HCT116 (cell line): ENCODE data around the gene CAPN15. TPM values are rescaled to one million over a fixed set of nuclear protein-coding genes. Genes with fewer than 3 reads are reported as not detected.

Source experiments
- ATAC-seq: fragments of 200-7000 bp; cut with Tn5 transposase; 2 replicates; pipeline ENCODE4 v1.9.1; 2020; ENCODE audit warnings: mild to moderate bottlenecking, moderate library complexity
- BruUV-seq: library from RNA; stranded (reverse); fragments of 400-500 nt; replicated peaks from 2 replicates; lab custom pipeline; 2021; lab: Mats Ljungman, UMichigan
- CTCF ChIA-PET: fragments of 300-600 bp; sonication (Branson Sonifier 250); formaldehyde crosslinking; loops from one replicate; lab custom pipeline; 2021; ENCODE audit warnings: antibody characterized with exemption; lab: Charles Lee
- POLR2A ChIA-PET: fragments of 300-600, 350-600 bp; sonication (Branson Sonifier 250); formaldehyde crosslinking; loops from one replicate; lab custom pipeline; 2021; ENCODE audit warnings: antibody characterized with exemption; lab: Charles Lee
- RAD21 ChIA-PET, 2 experiments: fragments of 300-600 bp; sonication (Branson Sonifier 250); formaldehyde crosslinking; loops; one replicate each; lab custom pipeline; 2023; ENCODE audit warnings: low total read pairs in 2 of 2; ENCODE audit not compliant: uncharacterized antibody in 2 of 2, unreplicated experiment in 2 of 2, low non-redundant PET in 1 of 2; lab: Charles Lee
- DNase-seq: peaks from one replicate; pipeline ENCODE4 v3.0.0-alpha.2; 2010; ENCODE audit warnings: low read depth, low spot score
- H2AFZ ChIP-seq: fragments of 200-600 bp; shearing (Covaris generic), sonication (generic); 2 replicates; pipeline ENCODE4 v1.6.1; 2017; ENCODE audit warnings: low read depth, mixed run types, mixed read lengths, antibody characterized with exemption, low read length; ENCODE audit not compliant: poor library complexity, severe bottlenecking
- H3K27ac ChIP-seq: 2 replicates; pipeline ENCODE4 v1.5.1; 2012; ENCODE audit warnings: low read depth, low read length
- H3K27me3 ChIP-seq: fragments of 200-600 bp; sonication (generic); 2 replicates; pipeline ENCODE4 v1.6.1; 2016; ENCODE audit warnings: mixed run types, low read length, mixed read lengths; ENCODE audit not compliant: insufficient read depth
- H3K36me3 ChIP-seq, 2 experiments: fragments of 200-500 bp in 1 of 2; fragments of 200-600 bp in 1 of 2; sonication (Bioruptor generic) in 1 of 2; sonication (generic) in 1 of 2; 2 replicates each; pipeline versions ENCODE4 v1.5.1 to v1.6.1; 2014 to 2016; ENCODE audit warnings: low read length in 2 of 2, inconsistent platforms in 1 of 2, mixed read lengths in 1 of 2, mixed run types in 1 of 2; ENCODE audit not compliant: insufficient read depth in 2 of 2, control insufficient read depth in 1 of 2
- H3K4me1 ChIP-seq, 2 experiments: fragments of 200-600 bp in 1 of 2; sonication (generic) in 1 of 2; 2 replicates each; pipeline versions ENCODE4 v1.5.1 to v1.6.1; 2012 to 2017; ENCODE audit warnings: low read length in 2 of 2, inconsistent platforms in 1 of 2, mild to moderate bottlenecking in 1 of 2, mixed read lengths in 1 of 2, mixed run types in 1 of 2, moderate library complexity in 1 of 2; ENCODE audit not compliant: insufficient read depth in 2 of 2, control insufficient read depth in 1 of 2
- H3K4me2 ChIP-seq: fragments of 200-600 bp; sonication (generic); 2 replicates; pipeline ENCODE4 v1.6.1; 2017; ENCODE audit warnings: mixed run types, low read length, mixed read lengths
- H3K4me3 ChIP-seq, 2 experiments: fragments of 200-600 bp in 1 of 2; sonication (generic) in 1 of 2; replicated peaks in 1 of 2; 2 replicates each; pipeline ENCODE4 v1.5.1; 2011 to 2016; ENCODE audit warnings: low read length in 2 of 2, control low read depth in 1 of 2, low read depth in 1 of 2, mild to moderate bottlenecking in 1 of 2, mixed read lengths in 1 of 2, mixed run types in 1 of 2
- H3K79me2 ChIP-seq: fragments of 200-600 bp; sonication (generic); 2 replicates; pipeline ENCODE4 v1.6.1; 2017; ENCODE audit warnings: mild to moderate bottlenecking, mixed run types, low read length, moderate library complexity, mixed read lengths; ENCODE audit not compliant: insufficient read depth
- H3K9ac ChIP-seq: fragments of 200-600 bp; sonication (generic); 2 replicates; pipeline ENCODE4 v1.6.1; 2016; ENCODE audit warnings: low read length, mixed read lengths
- H3K9me2 ChIP-seq: fragments of 200-600 bp; sonication (generic), shearing (Covaris generic); 2 replicates; pipeline ENCODE4 v1.6.1; 2017; ENCODE audit warnings: mixed run types, mild to moderate bottlenecking, moderate library complexity; ENCODE audit not compliant: insufficient read depth
- H3K9me3 ChIP-seq, 2 experiments: fragments of 200-500 bp in 1 of 2; fragments of 200-600 bp in 1 of 2; sonication (Bioruptor generic) in 1 of 2; sonication (generic) in 1 of 2; 2 replicates each; pipeline ENCODE4 v1.6.1; 2014 to 2017; ENCODE audit warnings: low read length in 2 of 2, mixed read lengths in 2 of 2, inconsistent platforms in 1 of 2, low read depth in 1 of 2, mild to moderate bottlenecking in 1 of 2, mixed run types in 1 of 2, moderate library complexity in 1 of 2; ENCODE audit not compliant: control insufficient read depth in 1 of 2, insufficient read depth in 1 of 2
- H4K20me1 ChIP-seq: fragments of 200-600 bp; sonication (generic), shearing (Covaris generic); 2 replicates; pipeline ENCODE4 v1.6.1; 2017; ENCODE audit warnings: mixed run types, mild to moderate bottlenecking, moderate library complexity; ENCODE audit not compliant: insufficient read depth
- CTCF ChIP-seq, 3 experiments: fragments of 200-600 bp in 1 of 3; sonication (generic) in 1 of 3; IDR thresholded peaks in 2 of 3; conservative IDR thresholded peaks in 1 of 3; 2 replicates each; pipeline ENCODE4 v1.5.1; 2012 to 2017; ENCODE audit warnings: low read depth in 2 of 3, low read length in 2 of 3, antibody characterized with exemption in 1 of 3, borderline replicate concordance in 1 of 3, control low read depth in 1 of 3, mild to moderate bottlenecking in 1 of 3, mixed read lengths in 1 of 3, mixed run types in 1 of 3, moderate library complexity in 1 of 3; ENCODE audit not compliant: insufficient read depth in 1 of 3
- ELF1 ChIP-seq: IDR thresholded peaks from 2 replicates; pipeline ENCODE4 v1.6.1; 2012; ENCODE audit warnings: low read depth, borderline replicate concordance
- JUND ChIP-seq: IDR thresholded peaks from 2 replicates; pipeline ENCODE4 v1.6.1; 2012
- POLR2A ChIP-seq: IDR thresholded peaks from 2 replicates; pipeline ENCODE4 v1.7.0; 2011; ENCODE audit warnings: borderline replicate concordance; ENCODE audit not compliant: insufficient read depth, insufficient read length; ENCODE audit errors: extremely low read depth
- POLR2AphosphoS5 ChIP-seq: IDR thresholded peaks from 2 replicates; pipeline ENCODE4 v1.6.1; 2011; ENCODE audit warnings: mild to moderate bottlenecking, low read depth, low read length, moderate library complexity
- REST ChIP-seq: IDR thresholded peaks from 2 replicates; pipeline ENCODE4 v1.6.1; 2012; ENCODE audit warnings: low read depth
- SIN3A ChIP-seq: IDR thresholded peaks from 2 replicates; pipeline ENCODE4 v1.6.1; 2012; ENCODE audit warnings: low read depth
- SP1 ChIP-seq: IDR thresholded peaks from 2 replicates; pipeline ENCODE4 v1.6.1; 2012; ENCODE audit warnings: low read depth
- SRF ChIP-seq: IDR thresholded peaks from 2 replicates; pipeline ENCODE4 v1.6.1; 2012; ENCODE audit warnings: low read depth
- TCF7L2 ChIP-seq: IDR thresholded peaks from 2 replicates; pipeline ENCODE4 v1.7.0; 2011; ENCODE audit warnings: borderline replicate concordance, inconsistent platforms; ENCODE audit not compliant: insufficient read depth, insufficient read length; ENCODE audit errors: extremely low read depth
- YY1 ChIP-seq: IDR thresholded peaks from 2 replicates; pipeline ENCODE4 v1.6.1; 2011; ENCODE audit warnings: low read length, low read depth, moderate library complexity, mild to moderate bottlenecking; ENCODE audit not compliant: insufficient replicate concordance; ENCODE audit errors: extremely low read depth
- ZFX ChIP-seq: fragments of 450-650 bp; IDR thresholded peaks from 2 replicates; pipeline ENCODE4 v1.6.1; 2017
- ZNF274 ChIP-seq: fragments of 200-500 bp; sonication (Bioruptor generic); IDR thresholded peaks from 2 replicates; pipeline ENCODE4 v1.6.1; 2014; ENCODE audit warnings: mild to moderate bottlenecking, low read depth, low read length, inconsistent platforms
- intact Hi-C: fragments of 100-400 bp; cut with micrococcal nuclease; formaldehyde crosslinking; loops from 2 replicates; pipeline ENCODE4 v1.10.0; 2022
- total RNA-seq: library from RNA; stranded (reverse); gene quantifications from one replicate; pipeline ENCODE4 v1.2.1, GENCODE V29; 2021; ENCODE audit not compliant: unreplicated experiment
- TF ChIP-seq, protein P1 (sequence below): IDR thresholded peaks from 2 replicates; pipeline ENCODE4 v1.6.1; 2012
- TF ChIP-seq, protein P2 (sequence below): IDR thresholded peaks from 2 replicates; pipeline ENCODE4 v1.6.1; 2012

Gene CAPN15
- total RNA-seq, 1 experiment from 2014 or later: 39.0 TPM

GRCh38 chr16:491220-491919, 36.1 kb upstream of the CAPN15 start:
- POLR2A ChIA-PET: no interaction called here
- no peak for ATAC-seq

More at GRCh38 chr16:491220-491919, 36.1 kb upstream of the CAPN15 start:
- H3K27ac ChIP-seq: no peak overlapping the region
- no TSS peak for BruUV-seq
- RAD21 ChIA-PET: no interaction called here
- DNase-seq: no peak
- no peak overlapping the region for H2AFZ ChIP-seq
- no peaks in the 10 kb centered on the region for H3K9me2 ChIP-seq
- no peaks in the 10 kb centered on the region for H3K79me2 ChIP-seq
- H3K4me1 ChIP-seq: no peaks in the 10 kb centered on the region
- TF ChIP-seq POLR2A (no peak), REST (no peak), TCF7L2 (no peak), POLR2AphosphoS5 (no peak), JUND (no peak), SRF (no peak), SIN3A (no peak), SP1 (no peak), YY1 (no peak), CTCF (IDR thresholded peaks at IDR 0.05 in 2 of 3, conservative IDR thresholded peaks at IDR 0.05 in 1 of 3; ENCODE audit: borderline replicate concordance in 1 of 3, insufficient read depth in 1 of 3, low read depth in 2 of 3, low read length in 2 of 3) (no peak), ZFX (no peak), ELF1 (no peak), ZNF274 (no peak)
- TF ChIP-seq, protein P1, sequence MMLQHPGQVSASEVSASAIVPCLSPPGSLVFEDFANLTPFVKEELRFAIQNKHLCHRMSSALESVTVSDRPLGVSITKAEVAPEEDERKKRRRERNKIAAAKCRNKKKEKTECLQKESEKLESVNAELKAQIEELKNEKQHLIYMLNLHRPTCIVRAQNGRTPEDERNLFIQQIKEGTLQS: no peak
- TF ChIP-seq, protein P2, sequence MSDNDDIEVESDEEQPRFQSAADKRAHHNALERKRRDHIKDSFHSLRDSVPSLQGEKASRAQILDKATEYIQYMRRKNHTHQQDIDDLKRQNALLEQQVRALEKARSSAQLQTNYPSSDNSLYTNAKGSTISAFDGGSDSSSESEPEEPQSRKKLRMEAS: no peak
- H3K9me3 ChIP-seq: no peaks in the 10 kb centered on the region
- CTCF ChIA-PET: no interaction called here
- no peaks in the 10 kb centered on the region; a peak in 1 of 4 replicates for H3K36me3 ChIP-seq
- H3K27me3 ChIP-seq: no peaks in the 10 kb centered on the region
- H3K9ac ChIP-seq: no peak overlapping the region
- H4K20me1 ChIP-seq: no peaks in the 10 kb centered on the region
- no peak overlapping the region for H3K4me2 ChIP-seq
- H3K4me3 ChIP-seq: no peak overlapping the region
- intact Hi-C loops: loop anchor here (10.0 kb wide), 1 partner anchor 97 kb away; the partner anchor contains the start of gene NME4
